Right lobe of liver (tissue), 6 donors: ENCODE data around the gene PRSS38. TPM values are rescaled to one million over a fixed set of nuclear protein-coding genes. Genes with fewer than 3 reads are reported as not detected.

Experiments
- ATAC-seq, 4 donors: fragments of 200-7000 bp; cut with Tn5 transposase; one replicate each; pipeline ENCODE4 v1.9.1; 2020; ENCODE audit warnings: mild to moderate bottlenecking in 4 of 4, moderate library complexity in 4 of 4
- DNase-seq, 3 donors: peaks; one replicate each; pipeline ENCODE4 v3.0.0-alpha.2; 2020
- H3K27ac ChIP-seq, 3 donors: fragments of 200-600 bp; one replicate each; pipeline ENCODE4 v1.8.0; 2022
- H3K27me3 ChIP-seq, 2 donors: fragments of 200-600 bp; one replicate each; pipeline ENCODE4 v1.8.0; 2022
- H3K36me3 ChIP-seq, 4 donors: fragments of 200-600 bp; sonication (generic) in 1 of 4; one replicate each; pipeline versions ENCODE4 v1.5.1 to v1.8.0; 2017 to 2022; ENCODE audit warnings: control low read depth in 1 of 4
- H3K4me1 ChIP-seq, 4 donors: fragments of 200-600 bp; sonication (generic) in 1 of 4; one replicate each; pipeline versions ENCODE4 v1.5.1 to v1.8.0; 2017 to 2022; ENCODE audit warnings: control low read depth in 1 of 4
- H3K4me3 ChIP-seq, 3 donors: fragments of 200-600 bp; one replicate each; pipeline ENCODE4 v1.8.0; 2022
- H3K9me3 ChIP-seq, 4 donors: fragments of 200-600 bp; sonication (generic) in 1 of 4; one replicate each; pipeline versions ENCODE4 v1.5.1 to v1.8.0; 2017 to 2022; ENCODE audit warnings: control low read depth in 1 of 4
- POLR2A ChIP-seq: fragments of 450-650 bp; IDR thresholded peaks from one replicate; pipeline ENCODE4 v1.6.1; 2017; ENCODE audit warnings: antibody characterized with exemption, mild to moderate bottlenecking
- WGBS: methylation state at CpG from one replicate; pipeline ENCODE4 v1.1.6; 2018; ENCODE audit warnings: low coverage, low lambda C conversion rate; ENCODE audit not compliant: insufficient coverage; ENCODE audit errors: missing lambda C conversion rate; 5-methylcytosine and 5-hydroxymethylcytosine counted together
- intact Hi-C, 2 donors: fragments of 100-400 bp; cut with DNase I; formaldehyde crosslinking; loops; one replicate each; pipeline versions ENCODE4 v1.11.2 to v1.14.1; 2022
- total RNA-seq, 6 experiments: library from RNA; depleted of rRNA in 2 of 6; stranded (reverse); fragments of >200 nt in 2 of 6; fragmentation: NEBNext Ultra II Directional in 3 of 6; extraction: Animal tissue kit (Norgen Biotek cat#: 25700) in 3 of 6; gene quantifications; one replicate each; pipeline versions ENCODE4 v1.1.0 to v1.2.4, GENCODE V29; 2016 to 2023
- TF ChIP-seq, protein P1 (sequence below), 4 donors: fragments of 200-600 bp in 3 of 4; fragments of 450-650 bp in 1 of 4; IDR thresholded peaks; one replicate each; pipeline versions ENCODE4 v1.5.1 to v1.8.0; 2016 to 2022; ENCODE audit warnings: antibody characterized with exemption in 4 of 4, mild to moderate bottlenecking in 2 of 4
- donor health status: DM: no; HTN: yes; CAD: no.
- donor health status: DM: no; HTN: no; CAD: no.
- donor health status: DM: no; HTN: no; CAD: no.
- donor health status: DM: no; HTN: yes; CAD: no.
- donor health status: DM: no; HTN: yes; CAD: no.

The PRSS38 gene
- total RNA-seq, 6 experiments from 2014 or later: not detected

DNA sequence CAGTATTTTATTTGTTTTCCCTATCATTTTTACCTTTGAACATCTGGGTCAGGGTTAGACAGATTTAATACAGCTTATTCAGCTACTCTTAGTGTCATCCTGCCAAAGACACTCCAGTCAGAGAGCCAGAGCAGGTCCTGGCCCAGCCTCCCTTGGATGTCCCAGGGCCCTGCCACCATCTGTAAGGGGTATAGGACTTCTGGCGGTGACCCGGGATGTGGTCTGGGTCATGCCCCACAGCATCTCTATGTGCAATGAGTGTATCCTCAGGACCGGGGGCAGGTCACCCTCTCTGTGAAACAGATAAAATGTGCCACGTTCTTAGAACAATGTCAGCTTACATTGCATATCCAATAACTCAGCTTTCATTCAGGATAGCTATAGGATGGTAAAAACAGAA is 37.8 kb upstream of the PRSS38 start:
- H3K4me3 ChIP-seq: no peak overlapping the region
- intact Hi-C loops: no loop called here
- ATAC-seq (no peak), DNase-seq (peak in 1 of 3 donors; percentile 27)
- no peaks in the 10 kb centered on the region for H3K27me3 ChIP-seq
- no peak for TF ChIP-seq POLR2A
- TF ChIP-seq, protein P1, sequence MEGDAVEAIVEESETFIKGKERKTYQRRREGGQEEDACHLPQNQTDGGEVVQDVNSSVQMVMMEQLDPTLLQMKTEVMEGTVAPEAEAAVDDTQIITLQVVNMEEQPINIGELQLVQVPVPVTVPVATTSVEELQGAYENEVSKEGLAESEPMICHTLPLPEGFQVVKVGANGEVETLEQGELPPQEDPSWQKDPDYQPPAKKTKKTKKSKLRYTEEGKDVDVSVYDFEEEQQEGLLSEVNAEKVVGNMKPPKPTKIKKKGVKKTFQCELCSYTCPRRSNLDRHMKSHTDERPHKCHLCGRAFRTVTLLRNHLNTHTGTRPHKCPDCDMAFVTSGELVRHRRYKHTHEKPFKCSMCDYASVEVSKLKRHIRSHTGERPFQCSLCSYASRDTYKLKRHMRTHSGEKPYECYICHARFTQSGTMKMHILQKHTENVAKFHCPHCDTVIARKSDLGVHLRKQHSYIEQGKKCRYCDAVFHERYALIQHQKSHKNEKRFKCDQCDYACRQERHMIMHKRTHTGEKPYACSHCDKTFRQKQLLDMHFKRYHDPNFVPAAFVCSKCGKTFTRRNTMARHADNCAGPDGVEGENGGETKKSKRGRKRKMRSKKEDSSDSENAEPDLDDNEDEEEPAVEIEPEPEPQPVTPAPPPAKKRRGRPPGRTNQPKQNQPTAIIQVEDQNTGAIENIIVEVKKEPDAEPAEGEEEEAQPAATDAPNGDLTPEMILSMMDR (IDR thresholded peaks at IDR 0.05): no peak
- H3K9me3 ChIP-seq: no peaks in the 10 kb centered on the region
- no peaks in the 10 kb centered on the region for H3K4me1 ChIP-seq
- peaks cover 0 to 5% (median 0%) of the 10 kb centered on the region in 4 donors for H3K36me3 ChIP-seq
- WGBS: 90% methylated on average over 4 of the region's 4 CpGs
- no peak overlapping the region for H3K27ac ChIP-seq

- WGBS: no CpG with 5 or more reads among the region's 8 CpGs
- intact Hi-C loops: no loop called here
- peaks cover 0 to 5% (median 0%) of the 10 kb centered on the region in 4 donors for H3K36me3 ChIP-seq
- DNase-seq: peak in 1 of 3 donors; percentile 32
- no peak overlapping the region for H3K27ac ChIP-seq
- ATAC-seq: no peak
- no peak for TF ChIP-seq POLR2A
- TF ChIP-seq, protein P1 (IDR thresholded peaks at IDR 0.05): no peak
- no peaks in the 10 kb centered on the region for H3K9me3 ChIP-seq
- H3K4me3 ChIP-seq: no peak overlapping the region
- H3K27me3 ChIP-seq: no peaks in the 10 kb centered on the region
- no peaks in the 10 kb centered on the region for H3K4me1 ChIP-seq
Measured at GRCh38 chr1:227778401-227778947, 37.0 kb upstream of the PRSS38 start.

DNA sequence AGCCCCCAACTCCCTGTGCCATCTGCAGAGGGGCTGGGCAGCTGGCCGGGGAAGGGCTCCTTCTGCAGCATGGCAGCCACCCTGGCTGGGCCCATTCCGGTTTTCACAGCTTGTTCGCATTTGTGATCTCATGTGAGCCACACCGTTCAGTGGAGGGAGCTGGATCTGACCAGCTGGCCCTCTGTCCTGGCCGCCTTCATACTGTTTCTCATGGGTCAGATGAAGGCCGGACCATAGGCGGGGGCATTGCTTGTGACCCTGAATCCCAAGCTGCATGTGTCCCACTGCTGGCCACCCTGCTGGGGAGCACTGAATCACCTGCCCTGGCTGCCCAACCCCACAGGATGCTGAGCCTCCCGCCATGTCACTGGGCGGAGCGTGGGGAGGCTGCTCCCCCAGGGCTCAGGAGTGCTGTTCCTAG is 36.4 kb upstream of the PRSS38 start:
- intact Hi-C loops: no loop called here
- peak in 2 of 3 donors; percentile 19 to 27 for DNase-seq
- peaks cover 0 to 5% (median 0%) of the 10 kb centered on the region in 4 donors for H3K36me3 ChIP-seq

DNA sequence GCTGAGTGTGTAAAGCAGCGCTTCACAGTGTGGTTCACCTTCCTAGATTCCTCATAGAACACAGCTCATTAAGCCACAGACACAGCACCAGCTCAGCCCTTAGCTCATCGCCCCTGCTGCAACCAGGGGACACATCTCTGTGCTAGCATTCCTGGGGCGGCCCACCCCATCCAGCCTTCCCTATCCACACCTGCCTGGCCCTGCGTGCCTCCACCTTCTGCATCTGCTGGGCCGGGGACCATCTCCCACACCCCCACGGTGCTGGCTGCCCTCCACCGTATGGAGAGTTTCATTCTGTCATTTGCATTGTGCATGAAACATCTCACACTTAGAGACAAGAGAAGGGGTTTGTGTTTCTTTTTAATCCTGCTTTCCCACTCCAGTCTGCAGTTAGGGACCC is 35.8 kb upstream of the PRSS38 start:
- intact Hi-C loops: no loop called here
- no peaks in the 10 kb centered on the region for H3K9me3 ChIP-seq
- H3K4me1 ChIP-seq: no peaks in the 10 kb centered on the region
- ATAC-seq (no peak), DNase-seq (peak in 2 of 3 donors; percentile 23 to 29)
- TF ChIP-seq, protein P1 (IDR thresholded peaks at IDR 0.05): no peak
- no peak for TF ChIP-seq POLR2A
- H3K4me3 ChIP-seq: no peak overlapping the region
- no peaks in the 10 kb centered on the region for H3K27me3 ChIP-seq
- H3K36me3 ChIP-seq: peaks cover 0 to 5% (median 0%) of the 10 kb centered on the region in 4 donors
- H3K27ac ChIP-seq: no peak overlapping the region
- 92% methylated on average over 3 of the region's 7 CpGs for WGBS

More for the DNA sequence above, 36.4 kb upstream of the PRSS38 start:
- Histone ChIP-seq H3K4me1 (no peaks in the 10 kb centered on the region), H3K27ac (no peak overlapping the region), H3K9me3 (no peaks in the 10 kb centered on the region), H3K27me3 (no peaks in the 10 kb centered on the region), H3K4me3 (no peak overlapping the region)
- TF ChIP-seq, protein P1 (IDR thresholded peaks at IDR 0.05): no peak
- no peak for TF ChIP-seq POLR2A
- no peak for ATAC-seq
- no CpG with 5 or more reads among the region's 10 CpGs for WGBS
